Effector memory CD4-positive, alpha-beta T cell (primary cell): ENCODE measurements around the gene EMP2.

Experiments
- DNase-seq, 3 donors: peaks; one replicate each; pipeline ENCODE4 v3.0.0-alpha.2; 2020
- H3K27ac ChIP-seq: 2 replicates; pipeline ENCODE4 v1.7.0; 2013; ENCODE audit warnings: mild to moderate bottlenecking, low read length, moderate library complexity; ENCODE audit not compliant: insufficient read depth, poor library complexity, severe bottlenecking
- H3K27me3 ChIP-seq: replicated peaks from 2 replicates; pipeline ENCODE4 v1.7.0; 2013; ENCODE audit warnings: mild to moderate bottlenecking, low read length; ENCODE audit not compliant: insufficient read depth, control insufficient read depth, poor library complexity, severe bottlenecking
- H3K36me3 ChIP-seq: 2 replicates; pipeline ENCODE4 v1.7.0; 2013; ENCODE audit warnings: mild to moderate bottlenecking, low read length, moderate library complexity; ENCODE audit not compliant: control insufficient read depth, insufficient read depth
- H3K4me1 ChIP-seq: 2 replicates; pipeline ENCODE4 v1.7.0; 2013; ENCODE audit warnings: low read length, mild to moderate bottlenecking; ENCODE audit not compliant: control insufficient read depth, insufficient read depth, poor library complexity, severe bottlenecking
- H3K4me3 ChIP-seq: 2 replicates; pipeline ENCODE4 v1.7.0; 2013; ENCODE audit warnings: low read length, low read depth, mild to moderate bottlenecking; ENCODE audit not compliant: insufficient read depth, poor library complexity, severe bottlenecking
- H3K9me3 ChIP-seq: 2 replicates; pipeline ENCODE4 v1.7.0; 2013; ENCODE audit warnings: mild to moderate bottlenecking, low read length, moderate library complexity; ENCODE audit not compliant: control insufficient read depth

The EMP2 gene

GRCh38 chr16:10526962-10527361 lies 53.4 kb downstream of the EMP2 start:
- Histone ChIP-seq H3K27me3 (no peaks in the 10 kb centered on the region), H3K4me3 (no peak overlapping the region), H3K36me3 (no peaks in the 10 kb centered on the region), H3K9me3 (no peaks in the 10 kb centered on the region), H3K27ac (no peak overlapping the region), H3K4me1 (no peaks in the 10 kb centered on the region)
- DNase-seq, result no peak

DNA sequence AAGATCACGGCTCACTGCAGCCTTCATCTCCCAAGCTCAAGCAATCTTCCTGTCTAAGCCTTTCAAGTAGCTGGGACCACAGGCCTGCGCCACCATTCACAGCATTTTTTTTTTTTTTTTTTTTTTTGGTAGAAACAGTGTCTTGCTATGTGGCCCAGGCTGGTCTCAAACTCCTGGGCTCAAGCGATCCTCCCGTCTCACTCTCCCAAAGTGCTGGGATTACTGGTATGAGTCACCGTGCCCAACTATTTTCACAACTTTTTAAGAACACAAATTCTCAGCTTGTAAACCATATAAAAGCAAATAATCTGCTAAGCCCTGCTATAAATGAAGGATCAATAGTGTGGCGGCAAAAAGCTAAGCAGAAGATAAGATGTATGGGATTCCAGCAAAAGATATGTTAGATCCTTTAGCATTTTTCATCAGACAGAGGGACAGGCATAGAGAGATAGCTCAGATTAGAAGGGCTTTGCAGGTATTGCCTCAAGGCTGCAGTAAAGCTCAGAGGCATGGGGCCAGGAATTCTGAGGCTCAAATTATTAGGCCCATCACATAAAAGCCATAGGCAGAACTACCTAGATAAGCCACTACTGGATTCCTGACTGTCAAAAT lies 55.1 kb downstream of the EMP2 start:
- no peaks in the 10 kb centered on the region for H3K27me3 ChIP-seq
- H3K4me3 ChIP-seq, result no peak overlapping the region
- H3K9me3 ChIP-seq, result no peaks in the 10 kb centered on the region
- no peak for DNase-seq
- no peaks in the 10 kb centered on the region for H3K4me1 ChIP-seq
- no peaks in the 10 kb centered on the region for H3K36me3 ChIP-seq
- H3K27ac ChIP-seq, result no peak overlapping the region

- Histone ChIP-seq H3K36me3 (no peaks in the 10 kb centered on the region), H3K9me3 (no peaks in the 10 kb centered on the region), H3K27me3 (no peaks in the 10 kb centered on the region), H3K27ac (no peak overlapping the region), H3K4me3 (no peak overlapping the region), H3K4me1 (no peaks in the 10 kb centered on the region)
- DNase-seq, result no peak
Observed at GRCh38 chr16:10522966-10523365, 57.4 kb downstream of the EMP2 start.

- no peak for DNase-seq
- H3K27me3 ChIP-seq, result no peaks in the 10 kb centered on the region
- no peak overlapping the region for H3K4me3 ChIP-seq
- H3K27ac ChIP-seq, result no peak overlapping the region
- no peaks in the 10 kb centered on the region for H3K4me1 ChIP-seq
- H3K9me3 ChIP-seq, result no peaks in the 10 kb centered on the region
- H3K36me3 ChIP-seq, result no peaks in the 10 kb centered on the region
Observed at GRCh38 chr16:10521681-10522274, 58.6 kb downstream of the EMP2 start.

- Histone ChIP-seq H3K27me3 (no peaks in the 10 kb centered on the region), H3K4me3 (no peak overlapping the region), H3K9me3 (no peaks in the 10 kb centered on the region), H3K36me3 (no peaks in the 10 kb centered on the region), H3K27ac (no peak overlapping the region), H3K4me1 (no peaks in the 10 kb centered on the region)
- DNase-seq, result no peak
Observed at GRCh38 chr16:10520869-10521578, 59.4 kb downstream of the EMP2 start.

- H3K4me1 ChIP-seq, result no peaks in the 10 kb centered on the region
- H3K36me3 ChIP-seq, result no peaks in the 10 kb centered on the region
- no peak for DNase-seq
- H3K27ac ChIP-seq, result no peak overlapping the region
- no peaks in the 10 kb centered on the region for H3K27me3 ChIP-seq
- H3K4me3 ChIP-seq, result no peak overlapping the region
- no peaks in the 10 kb centered on the region for H3K9me3 ChIP-seq
Observed at GRCh38 chr16:10519929-10520868, 60.2 kb downstream of the EMP2 start.

GRCh38 chr16:10519297-10519696 lies 61.1 kb downstream of the EMP2 start:
- Histone ChIP-seq H3K27ac (no peak overlapping the region), H3K4me1 (no peaks in the 10 kb centered on the region), H3K36me3 (no peaks in the 10 kb centered on the region), H3K9me3 (no peaks in the 10 kb centered on the region), H3K4me3 (no peak overlapping the region), H3K27me3 (no peaks in the 10 kb centered on the region)
- DNase-seq, result no peak

DNA sequence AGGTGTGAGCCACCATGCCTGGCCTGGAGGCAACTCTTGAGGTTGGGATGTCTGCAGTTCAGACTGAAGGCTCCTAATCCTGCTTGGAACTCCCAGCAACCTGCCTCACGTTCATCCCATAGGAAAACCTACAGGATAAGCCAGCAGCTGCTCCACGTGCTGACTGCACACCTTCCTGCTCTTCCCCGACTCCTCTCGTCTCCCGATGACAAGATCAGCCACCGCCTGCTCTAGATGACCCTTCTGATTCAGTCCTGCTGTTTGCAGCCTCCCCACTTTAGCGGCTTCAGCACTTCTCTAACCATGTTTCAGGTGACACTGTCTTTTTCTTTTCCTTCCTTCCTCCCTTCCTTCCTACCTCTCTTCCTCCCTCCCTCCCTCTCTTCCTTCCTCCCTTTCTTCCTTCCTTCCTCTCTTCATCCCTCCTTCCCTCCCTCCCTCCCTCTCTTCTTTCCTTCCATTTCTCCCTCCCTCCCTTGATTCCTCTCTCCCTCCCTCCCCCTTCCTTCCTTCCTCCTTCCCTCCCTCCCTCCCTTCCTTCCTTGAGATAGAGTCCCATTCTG lies 61.8 kb downstream of the EMP2 start:
- Histone ChIP-seq H3K4me3 (no peak overlapping the region), H3K4me1 (no peaks in the 10 kb centered on the region), H3K9me3 (no peaks in the 10 kb centered on the region), H3K27me3 (peaks cover 4% of the 10 kb centered on the region), H3K36me3 (no peaks in the 10 kb centered on the region), H3K27ac (no peak overlapping the region)
- no peak for DNase-seq

DNA sequence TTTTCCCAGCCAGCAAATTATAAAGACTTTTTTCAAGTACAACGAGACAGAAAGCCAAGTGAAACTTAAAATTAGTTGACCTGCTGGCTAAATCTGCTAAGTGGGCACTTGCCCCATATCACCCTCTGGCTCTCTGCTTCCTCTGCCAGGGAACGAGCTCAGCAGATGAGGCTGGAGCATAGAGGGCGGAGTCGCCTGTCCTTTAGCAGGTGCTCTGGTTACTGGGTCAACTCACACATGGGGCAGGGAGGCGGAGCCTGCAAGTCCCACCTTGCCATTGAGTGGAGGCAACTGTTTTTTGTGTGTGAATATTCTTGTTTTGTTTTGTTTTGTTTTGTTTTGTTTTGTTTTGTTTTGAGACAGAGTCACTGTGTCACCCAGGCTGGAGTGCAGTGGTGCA lies 62.5 kb downstream of the EMP2 start:
- H3K9me3 ChIP-seq, result no peaks in the 10 kb centered on the region
- no peak overlapping the region for H3K4me3 ChIP-seq
- H3K4me1 ChIP-seq, result no peaks in the 10 kb centered on the region
- H3K27me3 ChIP-seq, result peaks cover 4% of the 10 kb centered on the region
- H3K27ac ChIP-seq, result no peak overlapping the region
- no peaks in the 10 kb centered on the region for H3K36me3 ChIP-seq
- no peak for DNase-seq
